SK-N-MC (cell line): ENCODE data around the gene PRSS27.

ENCODE experiments used
- DNase-seq: peaks from one replicate; pipeline ENCODE4 v3.0.0-alpha.2; 2011; ENCODE audit warnings: low read depth, low spot score
- H3K27ac ChIP-seq: fragments of 200-600 bp; sonication (generic); 2 replicates; pipeline ENCODE4 v1.5.1; 2016; ENCODE audit warnings: mixed run types
- H3K36me3 ChIP-seq: fragments of 200-600 bp; sonication (generic); 2 replicates; pipeline ENCODE4 v1.6.1; 2017; ENCODE audit warnings: antibody characterized with exemption, low read length, mixed read lengths; ENCODE audit not compliant: insufficient read depth
- H3K4me3 ChIP-seq: fragments of 200-600 bp; sonication (generic); 2 replicates; pipeline ENCODE4 v1.5.1; 2016
- H3K9ac ChIP-seq: fragments of 200-600 bp; sonication (generic); 2 replicates; pipeline ENCODE4 v1.8.0; 2017; ENCODE audit warnings: mixed run types, mixed read lengths; ENCODE audit not compliant: insufficient read length
- H3K9me3 ChIP-seq: fragments of 200-600 bp; sonication (generic); 2 replicates; pipeline ENCODE4 v1.6.1; 2017; ENCODE audit warnings: low read depth, mild to moderate bottlenecking, antibody characterized with exemption, low read length, moderate library complexity, mixed read lengths
- EZH2 ChIP-seq: fragments of 200-600 bp; sonication (generic); IDR thresholded peaks from one replicate; pipeline ENCODE4 v1.6.1; 2017; ENCODE audit warnings: antibody characterized with exemption
- FOXP2 ChIP-seq: optimal IDR thresholded peaks from 2 replicates; pipeline ENCODE3; 2011; ENCODE audit warnings: mild to moderate bottlenecking, moderate library complexity; ENCODE audit not compliant: insufficient read depth; ENCODE audit errors: extremely low read length, control extremely low read depth
- POLR2AphosphoS5 ChIP-seq: IDR thresholded peaks from 2 replicates; pipeline ENCODE4 v1.6.1; 2012; ENCODE audit warnings: mild to moderate bottlenecking, low read depth, low read length, borderline replicate concordance

PRSS27 gene

GRCh38 chr16:2739625-2740430 lies 19.8 kb upstream of the PRSS27 start:
- Histone ChIP-seq H3K9me3 (no peaks in the 10 kb centered on the region), H3K4me3 (no peak overlapping the region), H3K9ac (no peak overlapping the region), H3K27ac (no peak overlapping the region), H3K36me3 (no peaks in the 10 kb centered on the region)
- TF ChIP-seq FOXP2 = no peak
- no peak for TF ChIP-seq EZH2
- no peak for TF ChIP-seq POLR2AphosphoS5
- no peak for DNase-seq

DNA sequence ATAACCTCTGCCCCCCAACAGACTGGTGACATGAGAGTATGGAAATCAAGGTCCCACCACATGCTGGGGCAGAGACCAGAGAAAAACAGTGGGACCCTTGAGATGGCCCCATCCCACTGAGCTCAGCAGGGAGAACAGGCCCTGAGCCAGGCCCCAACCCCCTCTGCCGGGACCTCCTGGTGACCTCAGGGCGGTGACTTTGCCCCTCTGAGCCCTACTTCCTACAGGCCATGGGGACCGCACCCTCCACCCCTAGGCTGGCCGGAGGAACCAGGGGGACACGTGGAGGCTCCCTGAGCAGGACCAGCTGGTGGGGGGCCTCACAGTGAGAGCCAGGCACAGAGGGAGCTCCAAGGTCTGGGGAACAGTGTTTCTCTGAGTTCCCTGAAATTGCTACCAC lies 18.6 kb upstream of the PRSS27 start:
- Histone ChIP-seq H3K9ac (no peak overlapping the region), H3K4me3 (no peak overlapping the region), H3K36me3 (no peaks in the 10 kb centered on the region), H3K9me3 (no peaks in the 10 kb centered on the region), H3K27ac (no peak overlapping the region)
- TF ChIP-seq POLR2AphosphoS5 (no peak), FOXP2 (no peak), EZH2 (no peak)
- DNase-seq = no peak

DNA sequence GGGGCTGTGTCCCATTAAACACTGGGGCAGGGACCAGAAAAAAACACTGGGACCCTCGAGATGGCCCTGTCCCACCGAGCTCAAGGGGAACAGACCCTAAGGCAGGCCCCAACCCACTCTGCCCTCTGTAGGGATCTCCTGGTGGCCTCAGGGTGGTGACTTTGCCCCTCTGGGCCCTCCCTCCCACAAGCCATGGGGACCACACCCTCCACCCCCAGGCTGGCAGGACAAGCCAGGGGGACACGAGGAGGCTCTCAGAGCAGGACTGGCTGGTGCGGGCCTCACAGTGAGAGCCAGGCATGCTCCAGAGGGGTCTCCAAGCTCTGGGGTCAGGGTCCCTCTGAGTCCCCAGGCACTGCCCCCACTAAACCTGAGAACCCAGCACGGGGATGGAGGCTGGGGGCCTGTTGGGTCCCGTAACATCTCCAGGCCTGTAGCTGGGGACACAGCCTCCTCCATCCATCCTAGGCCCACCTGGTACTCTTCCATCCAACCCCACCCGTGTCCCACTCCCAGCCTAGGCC lies 17.9 kb upstream of the PRSS27 start:
- no peaks in the 10 kb centered on the region for H3K36me3 ChIP-seq
- H3K4me3 ChIP-seq = no peak overlapping the region
- no peak for TF ChIP-seq FOXP2
- no peak for TF ChIP-seq POLR2AphosphoS5
- no peak for TF ChIP-seq EZH2
- no peak overlapping the region for H3K9ac ChIP-seq
- DNase-seq = no peak
- no peak overlapping the region for H3K27ac ChIP-seq
- H3K9me3 ChIP-seq = no peaks in the 10 kb centered on the region

DNA sequence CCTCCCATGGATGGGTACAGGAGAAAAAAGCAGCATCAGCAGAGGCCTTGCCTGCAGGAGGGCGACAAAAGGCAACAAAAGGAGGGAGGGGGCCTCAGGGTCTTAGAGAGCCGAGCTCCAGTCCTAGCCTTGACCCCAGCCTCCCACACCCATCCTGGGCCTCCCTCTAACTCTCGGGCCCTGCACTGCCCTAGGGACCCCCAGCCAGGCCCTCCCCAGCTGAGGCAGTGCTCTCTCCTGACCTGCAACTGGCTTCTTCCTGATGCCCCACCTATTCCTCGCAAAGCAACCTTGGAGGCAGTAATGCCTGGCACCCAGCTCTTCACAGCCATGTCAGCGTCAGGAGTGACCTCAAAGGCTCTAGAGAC lies 17.2 kb upstream of the PRSS27 start:
- TF ChIP-seq POLR2AphosphoS5 (no peak), EZH2 (no peak), FOXP2 (no peak)
- H3K27ac ChIP-seq = no peak overlapping the region
- H3K4me3 ChIP-seq = no peak overlapping the region
- no peaks in the 10 kb centered on the region for H3K36me3 ChIP-seq
- H3K9me3 ChIP-seq = no peaks in the 10 kb centered on the region
- H3K9ac ChIP-seq = no peak overlapping the region
- no peak for DNase-seq

DNA sequence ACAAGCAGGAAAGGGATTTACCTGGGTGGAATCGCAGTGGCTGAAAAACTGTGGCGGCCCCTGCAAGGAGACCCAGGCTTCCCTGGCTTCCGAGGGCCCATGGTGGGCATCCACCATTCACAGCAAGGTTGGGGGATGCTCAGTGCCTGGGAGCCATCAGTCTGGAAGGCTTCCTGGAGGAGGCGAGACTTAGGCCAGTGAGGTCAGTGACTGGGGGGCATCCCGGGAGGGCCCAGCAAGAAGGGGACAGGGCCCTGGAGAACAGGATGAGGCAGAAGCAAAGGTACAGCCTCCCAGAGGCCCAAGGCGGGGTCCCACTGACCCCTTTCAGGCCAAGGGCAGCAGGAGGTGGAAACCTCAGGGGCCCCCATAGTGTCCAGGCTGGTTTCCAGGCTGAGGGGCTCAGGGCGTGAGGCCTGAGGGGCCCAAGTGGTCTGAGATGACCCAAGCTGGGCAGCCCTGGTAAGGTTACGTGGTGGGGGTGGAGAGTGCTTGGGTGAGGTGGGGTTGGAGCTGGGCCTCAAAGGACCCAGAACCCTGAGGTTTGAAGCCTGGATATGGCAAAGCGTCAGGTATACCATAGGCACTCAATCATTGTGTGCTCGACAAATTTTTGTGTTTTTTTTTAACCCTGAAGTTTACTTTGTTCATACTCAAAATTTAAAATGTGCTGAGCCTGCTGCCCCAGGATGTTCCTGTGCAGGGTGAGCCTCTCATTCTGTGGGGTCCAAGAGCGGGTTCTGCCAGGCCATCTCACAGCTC lies 16.6 kb upstream of the PRSS27 start:
- H3K27ac ChIP-seq = no peak overlapping the region
- H3K36me3 ChIP-seq = no peaks in the 10 kb centered on the region
- H3K4me3 ChIP-seq = no peak overlapping the region
- TF ChIP-seq FOXP2 (no peak), POLR2AphosphoS5 (no peak), EZH2 (no peak)
- H3K9ac ChIP-seq = no peak overlapping the region
- H3K9me3 ChIP-seq = no peaks in the 10 kb centered on the region
- DNase-seq = no peak

- no peak for DNase-seq
- TF ChIP-seq FOXP2 = no peak
- no peak for TF ChIP-seq POLR2AphosphoS5
- TF ChIP-seq EZH2 = no peak
- Histone ChIP-seq H3K36me3 (no peaks in the 10 kb centered on the region), H3K27ac (no peak overlapping the region), H3K4me3 (no peak overlapping the region), H3K9me3 (no peaks in the 10 kb centered on the region), H3K9ac (no peak overlapping the region)
Observed at GRCh38 chr16:2734844-2735515, 15.0 kb upstream of the PRSS27 start.

GRCh38 chr16:2728034-2728433 lies 8.0 kb upstream of the PRSS27 start:
- Histone ChIP-seq H3K4me3 (no peak overlapping the region), H3K9ac (no peak overlapping the region), H3K27ac (no peak overlapping the region), H3K36me3 (no peaks in the 10 kb centered on the region), H3K9me3 (no peaks in the 10 kb centered on the region)
- DNase-seq = no peak
- TF ChIP-seq FOXP2 (no peak), EZH2 (no peak), POLR2AphosphoS5 (no peak)

- DNase-seq = no peak
- H3K27ac ChIP-seq = no peak overlapping the region
- no peak overlapping the region for H3K4me3 ChIP-seq
- H3K36me3 ChIP-seq = no peaks in the 10 kb centered on the region
- no peak for TF ChIP-seq EZH2
- TF ChIP-seq POLR2AphosphoS5 = no peak
- no peak for TF ChIP-seq FOXP2
- H3K9me3 ChIP-seq = no peaks in the 10 kb centered on the region
- no peak overlapping the region for H3K9ac ChIP-seq
Observed at GRCh38 chr16:2726923-2727322, 6.9 kb upstream of the PRSS27 start.
